Activated effector memory CD4-positive, alpha-beta T cell treated with Interleukin-2 at 50 U/mL for 16 hours (primary cell): ENCODE data around the gene IFITM10.
"Not testable (repeated sequence)": the region's sequence is repeated elsewhere in the genome, so short reads cannot be mapped to it uniquely, and the experiment has no call there.

Experiments used
- DNase-seq: peaks from one replicate; pipeline ENCODE4 v3.0.0-alpha.2; 2020

The IFITM10 gene

DNA sequence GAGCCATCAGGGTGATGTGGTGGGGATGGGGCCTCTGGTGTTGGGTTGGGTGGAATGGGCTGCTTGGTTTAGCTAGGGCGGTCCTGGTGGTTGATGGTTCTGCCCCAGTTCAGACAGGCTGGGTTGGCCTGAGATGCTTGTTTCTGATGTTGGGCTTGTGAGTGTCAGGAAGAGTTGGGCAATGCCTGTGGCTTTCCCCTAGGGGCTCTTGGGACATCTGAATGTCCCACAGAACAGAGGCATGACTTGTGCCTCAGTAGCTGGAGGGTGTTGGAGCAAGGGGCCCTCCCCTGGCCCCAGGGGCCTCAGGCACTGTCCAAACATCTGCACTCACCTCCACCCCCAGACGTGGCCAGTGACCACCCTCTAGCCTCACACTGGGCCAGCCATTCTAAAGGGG lies 27.3 kb upstream of the IFITM10 start:
- no peak for DNase-seq

DNA sequence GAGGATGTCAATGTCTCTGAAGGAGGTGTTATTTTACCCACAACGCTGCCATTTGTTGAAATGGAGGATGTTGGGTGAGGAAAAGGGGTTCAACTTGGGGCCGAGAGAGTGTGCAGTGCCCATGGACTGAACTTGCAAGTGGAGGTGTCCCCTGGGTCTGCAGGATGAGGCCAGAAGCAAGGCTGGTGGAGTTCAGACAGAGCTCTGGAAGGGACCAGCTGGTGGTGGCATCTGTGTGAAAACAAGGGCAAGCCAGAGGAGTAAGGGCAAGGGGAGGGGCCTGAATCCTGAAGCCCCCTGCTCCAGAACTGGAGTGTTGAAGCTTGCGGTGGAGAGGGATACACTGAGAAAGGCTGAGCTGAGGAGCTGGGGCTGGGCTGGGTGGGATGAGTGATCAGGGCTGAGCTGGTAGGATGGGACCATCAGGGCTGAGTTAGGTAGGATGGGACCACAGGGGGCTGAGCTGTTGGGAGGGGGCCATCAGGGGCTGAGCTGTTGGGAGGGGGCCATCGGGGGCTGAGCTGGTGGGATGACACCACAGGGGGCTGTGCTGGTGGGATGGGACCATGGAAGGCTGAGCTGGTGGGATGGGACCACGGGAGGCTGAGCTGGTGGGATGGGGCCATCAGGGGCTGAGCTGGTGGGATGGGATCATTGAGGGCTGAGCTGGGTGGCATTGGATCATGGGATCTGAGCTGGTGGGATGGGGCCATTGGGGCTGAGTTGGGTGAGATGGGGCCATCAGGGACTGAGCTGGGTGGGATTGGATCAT lies 26.7 kb upstream of the IFITM10 start:
- DNase-seq, result no peak

- DNase-seq, result no peak
These were observed 26.0 kb upstream of the IFITM10 start for GRCh38 chr11:1776331-1776851.

- no peak for DNase-seq
These were observed 24.5 kb upstream of the IFITM10 start for GRCh38 chr11:1774886-1775285.

DNA sequence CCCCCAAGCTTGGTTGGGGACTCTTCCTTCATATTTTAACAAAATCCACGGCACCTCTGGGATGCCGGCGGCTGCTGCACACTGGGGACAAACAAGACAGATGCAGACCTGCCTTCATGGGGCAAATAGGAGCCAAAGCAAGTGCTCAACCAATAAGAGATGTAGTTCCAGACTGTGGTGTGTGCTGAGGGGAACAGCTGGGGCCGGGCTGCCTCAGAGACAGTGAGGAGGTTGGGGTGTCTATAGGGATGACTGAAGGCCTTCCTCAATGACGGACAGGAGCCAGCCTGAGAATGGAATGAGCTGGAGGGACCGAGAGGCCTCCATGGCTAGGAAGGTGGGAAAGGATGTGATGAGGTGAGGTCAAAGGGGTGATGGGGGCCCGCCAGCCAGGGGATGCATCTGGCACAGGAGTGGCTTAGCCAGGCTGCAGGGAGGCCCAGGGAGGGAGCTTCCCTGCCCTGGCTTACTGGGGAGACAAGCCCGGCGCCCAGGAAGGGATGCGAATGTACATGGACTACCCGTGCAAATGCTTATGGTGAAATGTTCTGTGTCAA lies 23.7 kb upstream of the IFITM10 start:
- DNase-seq, result no peak

- no peak for DNase-seq
These were observed 23.0 kb upstream of the IFITM10 start for GRCh38 chr11:1773131-1773993.

- peak; percentile 54 for DNase-seq
These were observed 22.1 kb upstream of the IFITM10 start for GRCh38 chr11:1772270-1773130.

DNA sequence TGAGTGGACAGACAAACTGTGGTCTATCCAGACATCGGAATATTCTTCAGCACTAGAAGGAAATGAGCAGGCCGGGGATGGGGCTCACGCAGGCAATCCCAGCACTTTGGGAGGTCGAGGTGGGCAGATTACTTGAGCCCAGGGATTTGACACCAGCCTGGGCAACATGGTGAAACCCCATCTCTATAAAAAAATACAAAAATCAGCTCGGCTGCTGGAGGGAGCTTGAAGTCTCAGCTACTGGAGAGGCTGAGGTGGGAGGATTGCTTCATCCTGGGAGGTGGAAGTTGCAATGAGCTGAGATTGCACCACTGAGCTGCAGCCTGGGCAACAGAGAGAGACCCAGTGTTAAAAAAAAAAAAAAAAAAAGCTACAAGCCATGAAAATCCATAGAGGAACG lies 21.3 kb upstream of the IFITM10 start:
- no peak for DNase-seq

- DNase-seq, result no peak
These were observed 20.9 kb upstream of the IFITM10 start for GRCh38 chr11:1771273-1771672.

DNA sequence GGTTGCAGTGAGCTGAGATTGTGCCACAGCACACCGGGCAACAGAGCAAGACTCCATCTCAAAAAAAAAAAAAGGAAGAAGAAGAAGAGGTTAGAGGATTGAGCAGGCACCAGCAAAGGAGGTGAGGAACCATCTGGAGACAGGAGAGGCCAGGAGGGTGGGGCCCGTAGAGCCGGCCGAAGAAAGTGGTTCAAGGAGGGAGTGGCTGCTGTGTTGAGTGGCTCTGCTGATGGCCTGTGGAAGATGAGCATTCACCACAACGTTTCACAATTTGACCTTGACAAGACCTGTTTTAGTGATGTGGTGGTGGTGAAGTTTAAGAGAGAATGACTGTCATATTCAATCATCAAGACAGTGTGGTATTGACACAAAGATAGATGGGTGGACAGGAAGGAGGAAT lies 20.1 kb upstream of the IFITM10 start:
- no peak for DNase-seq

- DNase-seq, result no peak
These were observed 19.7 kb upstream of the IFITM10 start for GRCh38 chr11:1770061-1770460.

DNA sequence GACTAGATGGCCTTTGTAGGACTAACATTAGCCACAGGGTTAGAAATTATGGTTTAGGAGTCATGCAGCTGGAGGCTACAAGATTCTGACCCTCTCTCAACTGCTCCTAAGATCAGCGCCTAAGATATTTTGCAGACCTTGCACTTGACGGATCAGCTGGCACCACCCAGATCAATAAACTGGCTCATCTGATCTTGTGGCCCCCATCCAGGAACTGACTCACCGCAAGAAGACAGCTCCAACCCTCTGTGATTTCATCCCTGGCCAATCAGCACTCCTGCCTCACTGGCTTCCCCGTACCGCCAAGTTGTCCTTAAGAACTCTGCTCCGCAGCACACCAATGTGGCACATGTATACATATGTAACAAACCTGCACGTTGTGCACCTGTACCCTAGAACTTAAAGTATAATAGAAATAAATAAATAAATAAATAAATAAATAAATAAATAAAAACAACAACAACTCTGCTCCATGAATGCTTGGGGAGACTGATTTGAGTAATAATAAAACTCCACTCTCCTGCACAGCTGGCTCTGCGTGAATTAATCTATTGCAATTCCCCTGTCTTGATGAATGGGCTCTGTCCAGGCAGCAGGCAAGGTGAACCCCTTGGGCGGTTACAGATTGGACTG lies 19.0 kb upstream of the IFITM10 start:
- DNase-seq, result not testable (repeated sequence)

GRCh38 chr11:1768141-1768469 lies 17.7 kb upstream of the IFITM10 start:
- DNase-seq, result no peak

DNA sequence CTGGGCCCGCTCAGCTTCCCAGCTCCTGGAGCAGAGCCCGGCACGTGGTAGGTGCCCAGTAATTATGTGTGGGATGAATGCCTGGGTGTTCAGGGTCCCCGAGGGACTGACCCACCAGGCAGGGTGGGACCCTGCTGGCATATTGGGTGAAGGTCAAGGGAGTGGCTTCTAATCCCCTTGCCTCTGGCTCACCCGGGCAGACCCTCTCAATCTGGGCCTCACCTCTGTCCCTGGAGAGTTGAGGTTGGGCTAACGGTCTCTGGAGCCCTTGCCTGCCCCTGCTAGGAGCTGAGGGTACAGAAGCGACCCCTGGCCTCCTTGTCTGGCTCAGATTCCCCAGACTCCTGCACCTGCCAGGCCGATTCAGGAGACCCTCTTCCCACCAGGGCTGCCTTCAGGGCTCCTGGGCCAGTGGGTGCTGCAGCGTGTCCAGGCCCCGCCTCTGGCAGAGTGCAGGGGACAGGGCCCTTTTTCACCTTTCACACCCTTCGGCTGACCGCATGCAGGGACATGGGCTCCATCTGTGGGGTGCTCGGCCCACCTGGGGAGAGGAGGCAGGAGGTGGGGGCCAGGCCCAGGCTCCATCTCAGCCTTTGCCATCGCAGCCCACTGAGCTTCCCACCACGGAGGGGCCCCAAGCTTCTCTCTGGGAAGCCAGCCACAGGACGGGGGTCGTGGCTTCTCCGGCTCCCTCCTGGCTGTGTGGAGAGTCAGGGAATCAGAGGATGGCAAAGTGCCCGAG lies 17.2 kb upstream of the IFITM10 start:
- DNase-seq, result no peak

DNA sequence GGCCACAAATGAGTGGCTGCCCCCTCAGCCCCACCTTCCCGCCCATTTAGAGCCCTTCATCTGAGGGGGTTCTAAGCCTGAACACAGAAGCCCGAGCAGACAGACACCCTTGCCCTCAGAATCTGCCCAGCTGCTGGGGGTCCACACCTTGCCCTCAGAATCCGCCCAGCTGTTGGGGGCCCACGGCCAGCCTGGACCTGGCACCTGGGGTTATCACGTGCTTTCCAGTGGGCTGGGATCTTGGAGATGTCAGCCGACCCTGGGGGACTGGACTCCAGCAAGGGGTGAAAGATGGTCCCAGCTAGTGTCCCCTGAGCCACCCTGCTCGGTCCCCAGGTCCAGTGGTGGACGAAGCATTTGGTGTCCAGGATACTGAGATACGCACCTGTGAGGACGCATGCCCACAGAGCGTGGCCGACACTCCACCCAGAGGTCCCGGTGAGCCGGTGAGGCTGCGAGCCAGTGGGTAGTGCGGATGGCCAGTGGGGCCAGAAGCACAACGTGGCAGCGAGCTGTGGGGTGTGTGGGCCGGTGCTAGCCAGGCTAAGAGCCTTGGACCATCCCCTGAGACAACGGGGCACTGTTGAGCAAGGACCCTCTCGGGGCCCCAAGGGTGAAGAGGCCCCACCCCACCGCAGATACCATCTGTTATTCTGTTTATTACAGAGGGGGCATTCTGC lies 16.5 kb upstream of the IFITM10 start:
- no peak for DNase-seq

GRCh38 chr11:1765871-1766718 lies 15.7 kb upstream of the IFITM10 start:
- no peak for DNase-seq

- DNase-seq, result peak; percentile 81
These were observed 13.6 kb upstream of the IFITM10 start, which contains the start of gene CTSD for GRCh38 chr11:1763796-1764661. Gene CTSD, minus strand, starts transcription at chr11:1763927. Its CDS starts 68 bp downstream, at chr11:1763859.

DNA sequence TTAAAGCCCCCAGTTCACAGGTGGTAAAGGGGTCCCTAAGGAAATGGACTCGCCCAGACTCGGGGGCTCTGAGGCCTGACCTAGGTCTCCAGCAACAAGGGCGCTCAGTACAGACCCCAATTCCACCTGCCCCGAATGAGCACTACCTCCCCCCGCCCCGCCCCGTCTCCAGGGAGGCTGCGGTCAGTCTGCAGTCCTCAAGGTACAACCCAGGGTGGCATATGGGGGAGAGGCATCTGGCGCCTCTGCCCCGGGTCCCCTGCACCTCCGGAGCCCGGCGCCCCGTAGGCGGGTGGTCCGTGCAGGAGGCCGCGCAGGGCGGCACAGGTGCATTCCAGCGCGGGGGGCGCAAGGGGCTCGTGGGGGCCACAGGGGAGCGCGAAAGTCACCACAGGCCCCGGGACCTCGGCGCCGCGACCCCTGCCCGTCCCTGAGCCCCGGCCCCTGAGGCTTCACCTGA lies 13.0 kb upstream of the IFITM10 start:
- no peak for DNase-seq
